GM06990 (cell line): ENCODE measurements around the gene HPCAL1.

Experiments used
- DNase-seq: peaks from one replicate; pipeline ENCODE4 v3.0.0-alpha.2; 2011; ENCODE audit not compliant: insufficient read length; ENCODE audit errors: extremely low read depth
- H3K27me3 ChIP-seq: replicated peaks from 2 replicates; pipeline ENCODE4 v1.6.0; 2011; ENCODE audit warnings: low read length; ENCODE audit not compliant: control insufficient read depth, insufficient read depth
- H3K36me3 ChIP-seq: 2 replicates; pipeline ENCODE4 v1.5.1; 2011; ENCODE audit warnings: low read length; ENCODE audit not compliant: control insufficient read depth, insufficient read depth
- H3K4me3 ChIP-seq: replicated peaks from 2 replicates; pipeline ENCODE4 v1.5.1; 2011; ENCODE audit warnings: low read depth, mild to moderate bottlenecking, control low read depth, low read length
- TF ChIP-seq, protein P1 (sequence below): IDR thresholded peaks from 2 replicates; pipeline ENCODE4 v1.5.1; 2011; ENCODE audit warnings: low read length, control low read depth, mild to moderate bottlenecking, inconsistent platforms; ENCODE audit not compliant: insufficient read depth, poor library complexity, severe bottlenecking

HPCAL1 gene

DNA sequence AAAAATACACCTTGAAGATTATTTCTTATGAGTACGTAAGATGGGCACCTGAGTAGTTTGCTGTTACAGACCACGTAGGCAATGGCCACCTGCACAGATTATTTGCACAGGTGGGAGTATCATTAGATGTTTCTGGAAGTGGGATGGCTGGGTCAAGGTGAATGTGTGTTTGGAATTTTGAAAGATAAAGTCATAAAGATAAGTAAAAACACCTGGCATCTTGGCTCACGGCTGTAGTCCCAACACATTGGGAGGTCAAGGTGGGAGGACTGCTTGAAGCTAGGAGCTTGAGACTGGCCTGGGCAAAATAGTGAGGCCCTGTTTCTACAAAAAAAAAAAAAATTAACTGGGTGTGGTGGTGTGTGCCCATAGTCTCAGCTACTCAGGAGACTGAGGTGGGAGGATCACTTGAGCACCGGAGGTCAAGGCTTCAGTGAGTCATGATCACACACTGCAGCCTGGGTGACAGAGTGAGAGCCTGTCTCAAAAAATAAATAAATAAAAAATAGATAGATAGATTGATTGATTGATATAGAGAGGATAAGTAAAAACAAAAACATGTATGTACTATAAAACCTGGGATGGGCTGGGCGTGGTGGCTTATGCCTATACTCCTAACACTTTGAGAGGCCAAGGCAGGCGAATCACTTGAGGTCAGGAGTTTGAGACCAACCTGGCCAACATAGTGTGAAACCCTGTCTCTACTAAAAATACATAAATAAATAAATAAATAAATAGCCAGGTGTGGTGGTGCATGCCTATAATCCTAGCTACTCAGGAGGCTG, 115.0 kb downstream of the HPCAL1 start:
- H3K36me3 ChIP-seq, result no peaks in the 10 kb centered on the region
- DNase-seq, result no peak
- TF ChIP-seq, protein P1, sequence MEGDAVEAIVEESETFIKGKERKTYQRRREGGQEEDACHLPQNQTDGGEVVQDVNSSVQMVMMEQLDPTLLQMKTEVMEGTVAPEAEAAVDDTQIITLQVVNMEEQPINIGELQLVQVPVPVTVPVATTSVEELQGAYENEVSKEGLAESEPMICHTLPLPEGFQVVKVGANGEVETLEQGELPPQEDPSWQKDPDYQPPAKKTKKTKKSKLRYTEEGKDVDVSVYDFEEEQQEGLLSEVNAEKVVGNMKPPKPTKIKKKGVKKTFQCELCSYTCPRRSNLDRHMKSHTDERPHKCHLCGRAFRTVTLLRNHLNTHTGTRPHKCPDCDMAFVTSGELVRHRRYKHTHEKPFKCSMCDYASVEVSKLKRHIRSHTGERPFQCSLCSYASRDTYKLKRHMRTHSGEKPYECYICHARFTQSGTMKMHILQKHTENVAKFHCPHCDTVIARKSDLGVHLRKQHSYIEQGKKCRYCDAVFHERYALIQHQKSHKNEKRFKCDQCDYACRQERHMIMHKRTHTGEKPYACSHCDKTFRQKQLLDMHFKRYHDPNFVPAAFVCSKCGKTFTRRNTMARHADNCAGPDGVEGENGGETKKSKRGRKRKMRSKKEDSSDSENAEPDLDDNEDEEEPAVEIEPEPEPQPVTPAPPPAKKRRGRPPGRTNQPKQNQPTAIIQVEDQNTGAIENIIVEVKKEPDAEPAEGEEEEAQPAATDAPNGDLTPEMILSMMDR, result no peak
- H3K4me3 ChIP-seq, result no peak overlapping the region
- no peaks in the 10 kb centered on the region for H3K27me3 ChIP-seq

- H3K36me3 ChIP-seq, result no peaks in the 10 kb centered on the region
- H3K4me3 ChIP-seq, result no peak overlapping the region
- TF ChIP-seq, protein P1, result no peak
- H3K27me3 ChIP-seq, result no peaks in the 10 kb centered on the region
- DNase-seq, result no peak
Observed at GRCh38 chr2:10419553-10420257, 117.0 kb downstream of the HPCAL1 start.

- TF ChIP-seq, protein P1, result no peak
Observed at GRCh38 chr2:10422251-10422650, 119.5 kb downstream of the HPCAL1 start.

DNA sequence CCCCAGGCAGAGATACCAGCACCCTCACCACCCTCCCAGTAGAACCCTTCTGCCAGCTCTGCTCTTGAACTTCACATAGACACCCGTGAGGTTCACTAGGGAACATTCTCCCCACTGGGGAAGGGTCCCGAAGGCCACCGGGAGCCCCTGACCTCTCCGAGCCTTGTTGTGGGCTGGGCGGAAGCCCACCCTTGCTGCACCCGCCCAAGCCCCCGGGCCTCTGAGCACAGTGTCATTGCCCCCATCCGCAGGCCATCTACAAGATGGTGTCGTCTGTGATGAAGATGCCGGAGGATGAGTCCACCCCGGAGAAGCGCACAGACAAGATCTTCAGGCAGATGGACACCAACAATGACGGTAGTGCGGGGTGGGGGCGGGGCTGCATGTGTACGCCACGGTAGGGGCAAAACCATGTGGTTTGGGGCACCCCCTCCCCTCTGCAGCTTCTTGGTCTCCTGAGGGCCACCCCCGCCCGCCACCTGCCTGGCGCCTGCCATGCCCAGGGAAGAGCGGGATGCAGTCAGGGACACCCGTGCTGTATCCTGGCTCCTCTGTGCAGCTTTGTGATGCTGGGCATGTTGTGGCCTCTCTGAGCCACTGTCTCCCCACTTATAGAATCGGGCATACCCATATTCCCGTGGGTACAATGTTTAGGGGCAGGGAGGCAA, 120.2 kb downstream of the HPCAL1 start:
- no peak for DNase-seq
- TF ChIP-seq, protein P1, result no peak
- Histone ChIP-seq H3K27me3 (no peaks in the 10 kb centered on the region), H3K4me3 (no peak overlapping the region), H3K36me3 (no peaks in the 10 kb centered on the region)

More at GRCh38 chr2:10422251-10422650, 119.5 kb downstream of the HPCAL1 start:
- no peaks in the 10 kb centered on the region for H3K27me3 ChIP-seq
- no peak for DNase-seq
- no peaks in the 10 kb centered on the region for H3K36me3 ChIP-seq
- no peak overlapping the region for H3K4me3 ChIP-seq

DNA sequence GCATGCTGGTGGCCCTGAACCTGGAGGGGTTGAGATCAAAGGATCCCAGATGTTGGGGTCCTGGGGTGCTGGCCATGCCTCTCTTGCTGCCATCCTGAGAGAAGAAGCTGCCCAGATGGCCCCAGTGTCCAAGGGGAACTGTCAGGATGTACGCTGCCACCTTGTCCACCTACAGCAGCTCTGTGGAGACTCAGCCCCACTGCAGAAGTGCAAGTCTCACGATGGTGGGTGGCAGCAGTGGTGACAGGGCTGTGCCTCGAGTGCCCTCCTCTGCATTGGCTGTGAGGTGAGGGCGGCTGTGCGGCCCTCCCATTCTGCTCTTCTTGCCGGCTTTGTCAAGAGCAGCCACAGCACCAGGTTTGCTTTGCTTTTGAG, 120.7 kb downstream of the HPCAL1 start:
- H3K27me3 ChIP-seq, result no peaks in the 10 kb centered on the region
- H3K4me3 ChIP-seq, result no peak overlapping the region
- H3K36me3 ChIP-seq, result no peaks in the 10 kb centered on the region
- TF ChIP-seq, protein P1, result no peak
- DNase-seq, result no peak
